HEK293T (cell line): ENCODE measurements around the gene SNX14.

Experiments used
- CTCF ChIA-PET: fragments of 350-600 bp; formaldehyde crosslinking; extraction: SDS; loops from one replicate; lab custom pipeline; 2021; ENCODE audit warnings: antibody characterized with exemption, inconsistent platforms; lab: Yijun Ruan, JAX
- POLR2A ChIA-PET: fragments of 350-600 bp; formaldehyde crosslinking; extraction: SDS; loops from one replicate; lab custom pipeline; 2020; ENCODE audit warnings: antibody characterized with exemption, inconsistent platforms; lab: Yijun Ruan, JAX
- DNase-seq: peaks from one replicate; pipeline ENCODE4 v3.0.0; 2012; ENCODE audit warnings: mixed read lengths; ENCODE audit errors: extremely low spot score
- ARNT ChIP-seq: fragments of 450-650 bp; IDR thresholded peaks from 2 replicates; pipeline ENCODE4 v1.6.1; 2017; ENCODE audit warnings: mild to moderate bottlenecking
- BHLHE40 ChIP-seq: fragments of 450-650 bp; IDR thresholded peaks from 2 replicates; pipeline ENCODE4 v1.6.1; 2016; ENCODE audit warnings: mild to moderate bottlenecking, moderate library complexity, borderline replicate concordance
- CTBP1 ChIP-seq: fragments of 450-650 bp; IDR thresholded peaks from 2 replicates; pipeline ENCODE4 v1.6.1; 2016; ENCODE audit warnings: borderline replicate concordance
- ELF4 ChIP-seq: fragments of 450-650 bp; IDR thresholded peaks from 2 replicates; pipeline ENCODE4 v1.6.1; 2017; ENCODE audit warnings: antibody characterized with exemption
- FOXA1 ChIP-seq: fragments of 450-650 bp; IDR thresholded peaks from 2 replicates; pipeline ENCODE4 v1.6.1; 2016; ENCODE audit warnings: mild to moderate bottlenecking
- FOXK2 ChIP-seq: fragments of 450-650 bp; IDR thresholded peaks from 2 replicates; pipeline ENCODE4 v1.6.1; 2016; ENCODE audit warnings: mild to moderate bottlenecking
- FOXM1 ChIP-seq: fragments of 450-650 bp; IDR thresholded peaks from 2 replicates; pipeline ENCODE4 v1.6.1; 2017; ENCODE audit warnings: mild to moderate bottlenecking, borderline replicate concordance
- HDGF ChIP-seq: fragments of 450-650 bp; IDR thresholded peaks from 2 replicates; pipeline ENCODE4 v1.6.1; 2017; ENCODE audit warnings: antibody characterized with exemption, borderline replicate concordance
- L3MBTL2 ChIP-seq: fragments of 450-650 bp; conservative IDR thresholded peaks from 2 replicates; pipeline ENCODE4 v1.6.1; 2016; ENCODE audit warnings: mild to moderate bottlenecking
- LEF1 ChIP-seq: fragments of 450-650 bp; IDR thresholded peaks from 2 replicates; pipeline ENCODE4 v1.6.1; 2017; ENCODE audit warnings: mild to moderate bottlenecking, borderline replicate concordance
- NFRKB ChIP-seq: fragments of 450-650 bp; IDR thresholded peaks from 2 replicates; pipeline ENCODE4 v1.6.1; 2016; ENCODE audit warnings: mild to moderate bottlenecking, moderate library complexity
- SP1 ChIP-seq: fragments of 450-650 bp; IDR thresholded peaks from 2 replicates; pipeline ENCODE4 v1.6.1; 2017
- SUZ12 ChIP-seq: fragments of 450-650 bp; IDR thresholded peaks from 2 replicates; pipeline ENCODE4 v1.6.1; 2016; ENCODE audit warnings: mild to moderate bottlenecking
- TARDBP ChIP-seq: fragments of 450-650 bp; IDR thresholded peaks from 2 replicates; pipeline ENCODE4 v1.6.1; 2016
- ZNF384 ChIP-seq: fragments of 450-650 bp; IDR thresholded peaks from 2 replicates; pipeline ENCODE4 v1.6.1; 2016
- TF ChIP-seq, protein P1 (sequence below): fragments of 450-650 bp; IDR thresholded peaks from 2 replicates; pipeline ENCODE4 v1.6.1; 2016

SNX14 gene

DNA sequence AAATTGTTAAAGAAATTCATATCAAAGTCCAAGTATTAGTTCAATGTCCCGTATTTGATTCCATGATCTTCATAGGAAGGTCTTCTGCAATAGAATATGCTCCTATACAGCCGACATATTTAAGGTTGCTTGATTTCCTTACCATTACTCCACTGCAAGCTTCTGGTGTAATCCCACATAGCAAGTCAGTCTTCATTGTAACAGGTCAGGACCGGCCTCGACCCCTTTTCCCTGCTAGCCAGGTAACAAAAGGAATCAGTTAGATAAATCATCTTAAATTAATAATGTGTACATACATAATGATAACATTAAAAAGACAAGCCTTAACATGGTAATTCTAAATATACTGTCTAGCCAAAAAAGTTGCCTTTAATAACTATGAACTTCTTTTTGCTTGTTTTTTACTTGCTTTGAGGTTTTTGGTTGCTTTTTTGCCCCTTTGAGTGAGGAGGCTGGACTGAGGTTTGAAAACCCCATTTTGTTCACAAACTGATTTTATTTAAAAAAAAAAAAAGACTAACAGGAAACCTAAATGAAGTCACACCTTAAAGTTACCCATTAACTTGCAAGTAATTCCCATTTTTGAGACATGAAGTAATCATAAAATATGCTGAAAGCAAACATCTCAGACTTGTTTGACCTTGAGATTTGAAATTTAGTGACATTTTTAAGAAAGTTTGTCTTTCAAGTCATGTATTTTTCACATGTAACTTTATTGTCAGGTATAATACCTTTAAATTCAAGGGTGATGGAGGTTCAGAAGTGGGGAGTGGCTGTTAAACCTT, 19.2 kb upstream of the SNX14 start:
- TF ChIP-seq ZNF384 (no peak), HDGF (no peak), ARNT (no peak), LEF1 (no peak), NFRKB (no peak), L3MBTL2 (no peak), TARDBP (no peak), FOXM1 (no peak), BHLHE40 (no peak), SUZ12 (no peak), SP1 (no peak), ELF4 (no peak), FOXA1 (no peak), FOXK2 (no peak), CTBP1 (no peak)
- TF ChIP-seq, protein P1, sequence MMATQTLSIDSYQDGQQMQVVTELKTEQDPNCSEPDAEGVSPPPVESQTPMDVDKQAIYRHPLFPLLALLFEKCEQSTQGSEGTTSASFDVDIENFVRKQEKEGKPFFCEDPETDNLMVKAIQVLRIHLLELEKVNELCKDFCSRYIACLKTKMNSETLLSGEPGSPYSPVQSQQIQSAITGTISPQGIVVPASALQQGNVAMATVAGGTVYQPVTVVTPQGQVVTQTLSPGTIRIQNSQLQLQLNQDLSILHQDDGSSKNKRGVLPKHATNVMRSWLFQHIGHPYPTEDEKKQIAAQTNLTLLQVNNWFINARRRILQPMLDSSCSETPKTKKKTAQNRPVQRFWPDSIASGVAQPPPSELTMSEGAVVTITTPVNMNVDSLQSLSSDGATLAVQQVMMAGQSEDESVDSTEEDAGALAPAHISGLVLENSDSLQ = no peak

DNA sequence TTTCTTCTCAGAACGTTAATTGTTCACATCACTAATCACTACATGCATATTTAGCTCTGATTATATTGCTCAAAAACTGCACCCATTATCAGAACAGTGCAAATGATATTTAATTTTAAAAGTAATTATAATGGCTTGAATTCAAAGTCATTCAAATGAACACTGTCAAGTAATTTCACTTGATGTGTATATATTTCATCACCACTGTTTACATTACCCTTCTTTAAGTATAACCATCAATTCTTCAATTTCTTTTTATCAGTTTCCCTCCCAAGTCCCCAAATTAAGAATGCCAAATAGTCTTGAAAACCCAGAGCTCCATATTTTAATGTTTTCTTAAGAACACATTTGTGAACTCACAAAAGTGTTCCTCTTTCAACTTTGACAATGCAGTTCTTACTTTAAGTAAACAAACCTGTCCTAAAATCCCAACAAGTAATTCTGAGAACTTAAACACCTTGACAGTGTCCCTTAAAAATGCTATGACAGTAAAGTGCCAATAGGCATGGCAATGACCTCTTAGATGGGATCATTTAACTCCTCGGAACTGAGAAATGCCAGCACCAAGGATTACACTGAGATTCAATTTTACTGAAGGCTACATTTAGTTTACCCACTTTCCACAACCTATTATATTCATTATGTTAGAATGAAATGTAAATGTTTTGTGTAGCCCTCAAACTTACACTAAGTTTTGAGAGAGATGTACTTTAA, 16.7 kb upstream of the SNX14 start:
- TF ChIP-seq ZNF384 (no peak), FOXM1 (no peak), TARDBP (no peak), SP1 (no peak), L3MBTL2 (no peak), CTBP1 (no peak), LEF1 (no peak), FOXA1 (no peak), ELF4 (no peak), SUZ12 (no peak), NFRKB (no peak), ARNT (no peak), FOXK2 (no peak), HDGF (no peak), BHLHE40 (no peak)
- TF ChIP-seq, protein P1 = no peak
- ChIA-PET POLR2A (interaction anchor here (0.8 to 1.4 kb wide), 3 partner anchors 17 to 68 kb away, joined by 3 to 4 read pairs (median 4); partner anchors contain the start of genes SNX14 and SYNCRIP), CTCF (no interaction called here)
- no peak for DNase-seq

More for the DNA sequence above, 19.2 kb upstream of the SNX14 start:
- POLR2A ChIA-PET = interaction anchor here (1.3 kb wide), 1 partner anchor 30 kb away, joined by 3 read pairs; the partner anchor contains the start of gene SYNCRIP
- DNase-seq = no peak
- CTCF ChIA-PET = no interaction called here

DNA sequence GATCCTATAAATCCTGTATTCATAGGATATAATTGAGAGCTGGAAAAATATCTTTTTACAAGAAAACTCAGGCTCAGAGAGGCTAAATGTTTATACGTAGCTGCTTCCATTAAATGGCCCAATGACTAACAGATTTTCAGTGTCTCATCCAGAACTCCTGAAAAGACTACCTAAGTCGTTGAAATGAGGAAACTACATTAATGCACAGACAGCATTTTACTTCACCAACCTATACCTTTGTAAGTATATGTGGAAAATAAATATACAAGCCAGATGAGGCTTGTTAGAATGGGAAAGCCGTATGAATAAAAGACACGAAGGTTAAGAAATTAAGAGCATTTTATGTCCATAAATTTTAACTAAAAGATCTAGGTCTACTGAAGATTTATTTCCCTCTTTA, 8.4 kb upstream of the SNX14 start:
- ChIA-PET CTCF (no interaction called here), POLR2A (no interaction called here)
- no peak for TF ChIP-seq HDGF
- no peak for TF ChIP-seq SP1
- no peak for TF ChIP-seq BHLHE40
- no peak for TF ChIP-seq FOXK2
- no peak for TF ChIP-seq FOXM1
- TF ChIP-seq SUZ12 = no peak
- no peak for TF ChIP-seq NFRKB
- no peak for TF ChIP-seq ARNT
- TF ChIP-seq TARDBP = no peak
- TF ChIP-seq LEF1 = no peak
- TF ChIP-seq CTBP1 = no peak
- TF ChIP-seq, protein P1 = no peak
- TF ChIP-seq ZNF384 = no peak
- no peak for TF ChIP-seq FOXA1
- no peak for TF ChIP-seq L3MBTL2
- no peak for TF ChIP-seq ELF4
- DNase-seq = no peak

DNA sequence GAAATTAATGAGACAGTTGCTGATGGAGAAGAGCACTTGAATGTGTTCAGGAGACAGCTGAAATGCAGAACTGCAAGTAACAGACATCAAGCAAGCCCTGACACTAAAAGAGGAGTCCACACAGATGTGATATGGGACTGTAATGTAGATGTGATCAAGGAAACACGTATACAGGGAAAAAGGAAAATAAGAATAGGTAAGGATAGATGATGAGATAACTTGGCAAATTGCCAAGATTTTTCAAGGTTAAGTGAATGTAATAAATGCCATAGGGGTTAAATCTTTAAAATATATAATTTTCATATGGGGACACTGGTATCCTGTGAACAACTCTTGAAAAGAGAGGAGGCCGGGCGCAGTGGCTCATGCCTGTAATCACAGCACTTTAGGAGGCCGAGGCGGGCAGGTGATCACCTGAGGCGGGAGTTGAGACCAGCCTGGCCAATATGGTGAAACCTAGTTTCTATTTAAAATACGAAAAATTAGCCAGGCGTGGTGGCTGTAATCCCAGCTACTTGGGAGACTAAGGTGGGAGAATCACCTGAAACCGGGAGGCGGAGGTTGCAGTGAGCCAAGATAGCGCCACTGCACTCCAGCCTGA, 7.2 kb upstream of the SNX14 start:
- no peak for TF ChIP-seq SUZ12
- no peak for TF ChIP-seq L3MBTL2
- TF ChIP-seq SP1 = no peak
- TF ChIP-seq CTBP1 = no peak
- TF ChIP-seq, protein P1 = no peak
- no peak for TF ChIP-seq LEF1
- no peak for TF ChIP-seq FOXK2
- no peak for TF ChIP-seq NFRKB
- no peak for TF ChIP-seq HDGF
- TF ChIP-seq FOXA1 = no peak
- TF ChIP-seq ELF4 = no peak
- TF ChIP-seq FOXM1 = no peak
- TF ChIP-seq BHLHE40 = no peak
- no peak for TF ChIP-seq ARNT
- CTCF ChIA-PET = no interaction called here
- DNase-seq = no peak
- POLR2A ChIA-PET = interaction anchor here (1.6 kb wide), 1 partner anchor 78 kb away, joined by 5 read pairs; no protein-coding TSS in a partner anchor
